GM12878 (cell line): ENCODE measurements around the gene NPBWR2. TPM values are rescaled to one million over a fixed set of nuclear protein-coding genes. Genes with fewer than 3 reads are reported as not detected.

Source experiments
- ATAC-seq: fragments of 200-7000 bp; cut with Tn5 transposase; 3 replicates; pipeline ENCODE4 v1.9.1; 2020; ENCODE audit warnings: mild to moderate bottlenecking, moderate library complexity
- BruUV-seq: library from RNA; stranded (reverse); fragments of 400-500 nt; replicated peaks from 2 replicates; lab custom pipeline; 2021; lab: Mats Ljungman, UMichigan
- CTCF ChIA-PET: fragments of 300-600 bp; sonication (Branson Sonifier 250); formaldehyde crosslinking; extraction: SDS; loops from one replicate; lab custom pipeline; 2021; ENCODE audit warnings: inconsistent platforms; lab: Yijun Ruan, JAX
- POLR2A ChIA-PET: fragments of 350-600 bp; formaldehyde crosslinking; extraction: SDS; loops from one replicate; lab custom pipeline; 2021; ENCODE audit warnings: inconsistent platforms; lab: Charles Lee
- RAD21 ChIA-PET: fragments of 300-600 bp; sonication (Branson Sonifier 250); formaldehyde crosslinking; loops from one replicate; lab custom pipeline; 2023; ENCODE audit warnings: antibody characterized with exemption; ENCODE audit not compliant: unreplicated experiment; lab: Charles Lee
- SMC1A ChIA-PET: fragments of 300-600 bp; sonication (Branson Sonifier 250); formaldehyde crosslinking; loops from one replicate; lab custom pipeline; 2023; ENCODE audit not compliant: unreplicated experiment, uncharacterized antibody; lab: Charles Lee
- DNase-seq: peaks from one replicate; pipeline ENCODE4 v3.0.0-alpha.2; 2011; ENCODE audit warnings: low read depth, low spot score
- FAIRE-seq: peaks from 3 replicates; lab custom pipeline; 2011; peaks lifted over from hg19 to GRCh38; lab: Jason Lieb, UNC
- H2AFZ ChIP-seq: 2 replicates; pipeline ENCODE4 v1.6.0; 2011; ENCODE audit warnings: low read depth, low read length, control low read depth; ENCODE audit not compliant: control insufficient read depth
- H3K27ac ChIP-seq: 2 replicates; pipeline ENCODE4 v1.5.1; 2011; ENCODE audit warnings: control low read depth; ENCODE audit not compliant: control insufficient read depth, insufficient read depth
- H3K27me3 ChIP-seq, 2 experiments: replicated peaks in 1 of 2; 2 replicates each; pipeline versions ENCODE4 v1.6.0 to v1.6.1; 2011; ENCODE audit warnings: low read length in 1 of 2; ENCODE audit not compliant: control insufficient read depth in 2 of 2, insufficient read depth in 2 of 2
- H3K36me3 ChIP-seq, 2 experiments: 2 replicates each; pipeline ENCODE4 v1.5.1; 2011; ENCODE audit warnings: low read length in 1 of 2; ENCODE audit not compliant: control insufficient read depth in 2 of 2, insufficient read depth in 2 of 2
- H3K4me1 ChIP-seq: 2 replicates; pipeline ENCODE4 v1.6.1; 2011; ENCODE audit warnings: mild to moderate bottlenecking, low read length, moderate library complexity, mixed read lengths; ENCODE audit not compliant: control insufficient read depth, insufficient read depth
- H3K4me2 ChIP-seq: 2 replicates; pipeline ENCODE4 v1.6.0; 2011; ENCODE audit warnings: control low read depth; ENCODE audit not compliant: control insufficient read depth, insufficient read depth
- H3K4me3 ChIP-seq: fragments of 200-600 bp; sonication (generic); 2 replicates; pipeline ENCODE4 v1.5.1; 2016
- H3K79me2 ChIP-seq: 2 replicates; pipeline ENCODE4 v1.6.0; 2011; ENCODE audit warnings: low read length; ENCODE audit not compliant: control insufficient read depth, insufficient read depth
- H3K9ac ChIP-seq: 2 replicates; pipeline ENCODE4 v1.8.0; 2011; ENCODE audit warnings: low read length, control low read depth, mixed read lengths; ENCODE audit not compliant: control insufficient read depth, insufficient read depth
- H3K9me3 ChIP-seq: replicated peaks from 3 replicates; pipeline ENCODE4 v1.5.1; 2011; ENCODE audit warnings: mild to moderate bottlenecking, low read length; ENCODE audit not compliant: control insufficient read depth, insufficient read depth
- H4K20me1 ChIP-seq: 2 replicates; pipeline ENCODE4 v1.6.0; 2011; ENCODE audit not compliant: control insufficient read depth, insufficient read depth
- CBX3 ChIP-seq: fragments of 200-600 bp; sonication (generic); IDR thresholded peaks from 2 replicates; pipeline ENCODE4 v1.6.1; 2016; ENCODE audit warnings: low read depth, borderline replicate concordance
- E2F8 ChIP-seq: fragments of 450-650 bp; IDR thresholded peaks from 2 replicates; pipeline ENCODE4 v1.6.1; 2018; ENCODE audit warnings: mild to moderate bottlenecking, low read depth, moderate library complexity; ENCODE audit not compliant: partially characterized antibody
- E4F1 ChIP-seq: fragments of 450-650 bp; IDR thresholded peaks from 2 replicates; pipeline ENCODE4 v1.6.1; 2018; ENCODE audit warnings: borderline replicate concordance, mild to moderate bottlenecking; ENCODE audit not compliant: partially characterized antibody
- EGR1 ChIP-seq, 2 experiments: IDR thresholded peaks; 1 replicate in 1 of 2; 2 replicates in 1 of 2; pipeline ENCODE4 v1.6.1; 2011 to 2012; ENCODE audit warnings: low read depth in 2 of 2, low read length in 2 of 2, borderline replicate concordance in 1 of 2, mild to moderate bottlenecking in 1 of 2, moderate library complexity in 1 of 2
- RAD21 ChIP-seq: IDR thresholded peaks from 2 replicates; pipeline ENCODE4 v1.6.1; 2011; ENCODE audit warnings: mild to moderate bottlenecking, low read depth, low read length, moderate library complexity; ENCODE audit not compliant: insufficient read depth
- RUNX3 ChIP-seq: IDR thresholded peaks from 2 replicates; pipeline ENCODE4 v1.6.1; 2012; ENCODE audit warnings: low read length, inconsistent platforms
- WGBS: methylation state at CpG from one replicate; pipeline ENCODE4 v1.1.6; 2016; ENCODE audit warnings: low lambda C conversion rate; ENCODE audit not compliant: insufficient replicate concordance, insufficient coverage; ENCODE audit errors: missing lambda C conversion rate; 5-methylcytosine and 5-hydroxymethylcytosine counted together
- in situ Hi-C: fragments of 300-500 bp; cut with MboI; formaldehyde crosslinking; loops from 9 replicates; pipeline ENCODE4 v1.14.3; 2018; ENCODE audit warnings: mixed read lengths
- intact Hi-C: fragments of 100-400 bp; cut with micrococcal nuclease; formaldehyde crosslinking; loops from one replicate; pipeline ENCODE4 v1.14.2; 2022; ENCODE audit not compliant: unreplicated experiment
- polyA plus RNA-seq, 11 experiments: library from polyadenylated mRNA; depleted of rRNA in 4 of 11; unstranded in 6 of 11; stranded (reverse) in 5 of 11; fragments of >200 nt; fragmentation: Nextera tagmentation in 4 of 11; fragmentation: Illumina TruSeq in 1 of 11; extraction: Ambion mirVana in 4 of 11; extraction: Trizol in 1 of 11; gene quantifications; 1 replicate in 1 of 11; 2 replicates in 10 of 11; pipeline versions ENCODE4 v1.2.1 to v1.2.3, GENCODE V29; 2011 to 2016; ENCODE audit warnings: inconsistent platforms in 2 of 11, missing spikeins in 2 of 11, low read depth in 1 of 11
- total RNA-seq, 4 experiments: library from RNA; depleted of rRNA in 3 of 4; stranded (reverse); fragments of >200 nt in 3 of 4; fragmentation: Illumina TruSeq in 1 of 4; extraction: Trizol in 1 of 4; gene quantifications; 2 replicates each; pipeline versions ENCODE4 v1.2.1 to v1.2.3, GENCODE V29; 2013 to 2021

Gene NPBWR2
- total and polyA plus RNA-seq, 10 of the 15 experiments (the other 5 are each of a cell fraction or from before 2014, with no cell fraction given) = not detected

GRCh38 chr20:64137598-64138031 is 30.2 kb upstream of the NPBWR2 start:
- H3K4me2 ChIP-seq = no peak overlapping the region
- ChIA-PET POLR2A (interaction anchor here (0.6 kb wide), 1 partner anchor 1835 kb away, joined by 3 read pairs; the partner anchor contains the start of gene ADRM1), CTCF (interaction anchor here (1.0 kb wide), 1 partner anchor 54 kb away, joined by 3 read pairs; no protein-coding TSS in a partner anchor), RAD21 (no interaction called here), SMC1A (interaction anchor here (0.5 to 1.2 kb wide), 2 partner anchors 17 to 157 kb away, joined by 3 read pairs; partner anchors contain the start of gene PRPF6)
- in situ Hi-C loops (no loop called here), intact Hi-C loops (no loop called here)
- no peaks in the 10 kb centered on the region for H3K4me1 ChIP-seq
- no peak for FAIRE-seq
- no peak overlapping the region for H3K27ac ChIP-seq
- H3K9ac ChIP-seq = no peak overlapping the region
- no peak overlapping the region for H2AFZ ChIP-seq
- no peaks in the 10 kb centered on the region for H3K79me2 ChIP-seq
- no peaks in the 10 kb centered on the region for H3K36me3 ChIP-seq
- H4K20me1 ChIP-seq = no peaks in the 10 kb centered on the region
- WGBS = 32% methylated on average over 5 of the region's 6 CpGs
- ATAC-seq = no peak
- TF ChIP-seq RAD21 = no peak
- no peak for TF ChIP-seq E2F8
- no peak for TF ChIP-seq E4F1
- TF ChIP-seq CBX3 = no peak
- TF ChIP-seq RUNX3 = no peak
- TF ChIP-seq EGR1 (IDR thresholded peaks at IDR 0.05; ENCODE audit: borderline replicate concordance in 1 of 2, low read depth in 2 of 2, low read length in 2 of 2) = no peak
- BruUV-seq = no TSS peak
- no peak for DNase-seq
- H3K27me3 ChIP-seq = peaks cover 1 to 4% of the 10 kb centered on the region in 2 experiments
- no peak overlapping the region for H3K4me3 ChIP-seq
- H3K9me3 ChIP-seq = no peaks in the 10 kb centered on the region
